ENCODE results near the gene CPO.

DNA sequence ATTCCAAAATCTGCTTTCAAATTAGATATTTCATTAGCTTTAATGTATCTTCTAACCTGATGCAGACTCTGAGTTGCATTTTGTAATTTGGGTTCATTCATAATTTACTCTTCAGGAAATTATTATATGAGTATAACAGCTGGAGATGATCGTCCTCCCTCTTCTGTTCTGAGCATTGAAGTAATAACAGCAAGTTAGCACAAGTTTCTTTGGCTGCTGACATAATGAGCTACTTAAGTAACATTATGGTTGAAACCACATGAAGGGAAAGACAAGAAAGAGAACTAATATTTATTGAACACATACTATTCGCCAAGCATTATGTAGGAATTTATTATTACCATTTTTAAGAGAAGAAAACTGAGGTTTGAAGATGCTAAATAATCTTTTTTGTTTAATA, 75.1 kb downstream of the CPO start:
- TF ChIP-seq POLR2A (IDR thresholded peaks at IDR 0.05) = no peak
- TF ChIP-seq, protein P1, sequence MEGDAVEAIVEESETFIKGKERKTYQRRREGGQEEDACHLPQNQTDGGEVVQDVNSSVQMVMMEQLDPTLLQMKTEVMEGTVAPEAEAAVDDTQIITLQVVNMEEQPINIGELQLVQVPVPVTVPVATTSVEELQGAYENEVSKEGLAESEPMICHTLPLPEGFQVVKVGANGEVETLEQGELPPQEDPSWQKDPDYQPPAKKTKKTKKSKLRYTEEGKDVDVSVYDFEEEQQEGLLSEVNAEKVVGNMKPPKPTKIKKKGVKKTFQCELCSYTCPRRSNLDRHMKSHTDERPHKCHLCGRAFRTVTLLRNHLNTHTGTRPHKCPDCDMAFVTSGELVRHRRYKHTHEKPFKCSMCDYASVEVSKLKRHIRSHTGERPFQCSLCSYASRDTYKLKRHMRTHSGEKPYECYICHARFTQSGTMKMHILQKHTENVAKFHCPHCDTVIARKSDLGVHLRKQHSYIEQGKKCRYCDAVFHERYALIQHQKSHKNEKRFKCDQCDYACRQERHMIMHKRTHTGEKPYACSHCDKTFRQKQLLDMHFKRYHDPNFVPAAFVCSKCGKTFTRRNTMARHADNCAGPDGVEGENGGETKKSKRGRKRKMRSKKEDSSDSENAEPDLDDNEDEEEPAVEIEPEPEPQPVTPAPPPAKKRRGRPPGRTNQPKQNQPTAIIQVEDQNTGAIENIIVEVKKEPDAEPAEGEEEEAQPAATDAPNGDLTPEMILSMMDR (IDR thresholded peaks at IDR 0.05) = no peak

Measured in tibial nerve (tissue), 3 donors.